GM12872 (cell line): ENCODE results near the gene CDH12.

Experiments
- CTCF ChIP-seq: IDR thresholded peaks from 3 replicates; pipeline ENCODE4 v1.5.1; 2011; ENCODE audit warnings: low read depth, mild to moderate bottlenecking, low read length, moderate library complexity; ENCODE audit not compliant: insufficient read depth

The CDH12 gene

GRCh38 chr5:22539762-22540161 is 313.4 kb downstream of the CDH12 start:
- no peak for TF ChIP-seq CTCF

GRCh38 chr5:22531986-22532385 is 321.2 kb downstream of the CDH12 start:
- no peak for TF ChIP-seq CTCF

GRCh38 chr5:22521521-22521920 is 331.6 kb downstream of the CDH12 start:
- no peak for TF ChIP-seq CTCF

- TF ChIP-seq CTCF, result no peak
These were observed 338.9 kb downstream of the CDH12 start for GRCh38 chr5:22514231-22514630.

- TF ChIP-seq CTCF, result no peak
These were observed 347.3 kb downstream of the CDH12 start for GRCh38 chr5:22505891-22506290.

- no peak for TF ChIP-seq CTCF
These were observed 348.7 kb downstream of the CDH12 start for GRCh38 chr5:22504411-22504810.

GRCh38 chr5:22500556-22500955 is 352.6 kb downstream of the CDH12 start:
- TF ChIP-seq CTCF, result no peak

GRCh38 chr5:22496666-22497065 is 356.5 kb downstream of the CDH12 start:
- TF ChIP-seq CTCF, result no peak
